Measurements from ENCODE around the gene EDN2.

EDN2 gene

DNA sequence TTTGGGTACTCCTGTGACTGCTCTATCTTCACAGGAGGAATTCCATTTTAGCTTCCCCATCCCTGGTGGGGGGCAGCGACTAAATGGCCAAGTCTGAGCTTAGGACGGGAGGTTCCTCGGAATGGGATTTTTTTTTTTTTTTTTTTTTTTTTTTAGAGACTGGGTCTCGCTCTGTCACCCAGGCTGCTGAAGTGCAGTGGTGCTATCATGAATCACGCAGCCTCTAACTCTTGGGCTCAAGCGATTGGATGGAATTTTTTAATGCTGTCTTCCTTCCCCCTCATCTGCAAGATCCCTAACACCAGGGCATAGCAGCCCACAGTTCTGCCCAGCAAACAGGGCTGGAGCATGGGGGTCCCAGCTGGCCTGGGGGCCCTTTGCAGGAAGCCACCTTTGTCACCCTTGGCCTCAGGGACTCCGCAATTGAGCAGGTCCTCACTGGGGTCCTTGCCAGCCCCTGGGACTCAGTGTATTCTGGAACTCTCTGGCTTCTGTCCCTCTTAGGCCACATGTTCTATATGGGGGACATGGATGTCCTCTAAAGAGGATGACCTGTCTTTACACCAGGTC, 13.1 kb upstream of the EDN2 start:
- DNase-seq = no peak

DNA sequence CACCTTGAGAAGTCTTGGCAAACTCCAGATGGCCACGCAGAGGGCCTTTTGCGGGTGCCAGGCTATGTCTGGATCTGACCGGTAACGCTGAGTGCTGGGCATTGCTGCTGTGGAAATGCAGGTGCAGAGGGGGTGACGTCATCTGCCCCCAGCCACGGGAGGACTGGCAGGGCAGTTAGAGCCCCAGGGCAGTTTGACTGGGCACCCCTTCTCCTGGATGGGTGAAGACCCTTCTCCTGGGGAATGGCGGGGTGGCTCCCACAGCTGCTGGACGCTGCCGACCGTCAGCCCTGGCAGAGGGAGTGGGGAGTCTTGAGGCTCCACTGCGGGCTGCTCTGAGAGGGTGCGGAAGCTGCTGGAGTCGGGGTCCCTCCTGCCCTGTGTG, 12.6 kb upstream of the EDN2 start:
- DNase-seq = no peak

DNA sequence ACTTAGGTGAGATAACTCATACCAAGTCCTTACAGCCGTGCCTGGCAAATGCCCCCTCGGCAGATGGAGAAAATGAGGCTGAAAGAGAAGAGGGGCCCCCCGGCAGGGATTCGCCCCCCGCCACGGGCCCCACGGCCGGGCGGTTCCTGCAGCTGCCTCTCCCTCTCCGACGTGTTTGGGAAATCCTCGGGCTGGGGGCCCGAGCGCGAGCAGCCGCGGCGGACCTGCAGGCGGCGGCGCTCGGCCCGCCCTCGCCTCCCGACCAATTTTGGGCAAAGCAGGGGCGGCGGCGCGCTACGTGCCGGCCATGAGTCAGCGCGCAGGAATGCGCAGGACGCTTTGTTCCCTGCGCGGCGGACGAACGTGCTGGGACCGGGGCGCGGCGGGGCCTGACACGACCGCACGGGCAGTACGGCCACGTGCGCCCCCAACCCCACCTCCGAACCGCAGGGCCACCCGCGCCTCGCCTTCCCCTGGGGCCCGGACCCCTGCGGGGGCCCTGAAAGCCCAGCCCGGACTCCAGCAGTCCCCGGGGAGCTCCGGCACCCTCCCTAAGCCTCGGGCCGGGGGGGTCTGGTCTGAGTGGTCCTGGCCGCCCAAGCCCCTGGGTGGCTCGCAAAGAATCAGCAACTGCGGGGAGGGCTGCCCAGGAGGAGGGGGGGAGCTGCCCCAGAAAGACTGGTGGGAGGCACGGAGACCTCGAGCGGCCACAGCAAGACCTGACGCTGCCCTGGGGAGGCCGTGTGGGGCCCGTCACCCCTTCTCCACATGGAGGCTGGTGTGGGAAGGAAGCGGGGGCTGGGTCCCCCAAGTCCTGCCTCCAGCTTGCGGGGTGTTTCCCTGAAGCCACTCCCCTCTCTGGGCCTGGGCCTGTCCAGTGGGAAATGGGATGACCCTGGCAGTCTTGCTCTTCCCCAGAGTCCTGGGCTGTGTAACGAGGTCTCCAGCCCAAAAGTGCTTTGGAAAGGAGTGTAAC, 11.9 kb upstream of the EDN2 start:
- peak; percentile 45 for DNase-seq

DNA sequence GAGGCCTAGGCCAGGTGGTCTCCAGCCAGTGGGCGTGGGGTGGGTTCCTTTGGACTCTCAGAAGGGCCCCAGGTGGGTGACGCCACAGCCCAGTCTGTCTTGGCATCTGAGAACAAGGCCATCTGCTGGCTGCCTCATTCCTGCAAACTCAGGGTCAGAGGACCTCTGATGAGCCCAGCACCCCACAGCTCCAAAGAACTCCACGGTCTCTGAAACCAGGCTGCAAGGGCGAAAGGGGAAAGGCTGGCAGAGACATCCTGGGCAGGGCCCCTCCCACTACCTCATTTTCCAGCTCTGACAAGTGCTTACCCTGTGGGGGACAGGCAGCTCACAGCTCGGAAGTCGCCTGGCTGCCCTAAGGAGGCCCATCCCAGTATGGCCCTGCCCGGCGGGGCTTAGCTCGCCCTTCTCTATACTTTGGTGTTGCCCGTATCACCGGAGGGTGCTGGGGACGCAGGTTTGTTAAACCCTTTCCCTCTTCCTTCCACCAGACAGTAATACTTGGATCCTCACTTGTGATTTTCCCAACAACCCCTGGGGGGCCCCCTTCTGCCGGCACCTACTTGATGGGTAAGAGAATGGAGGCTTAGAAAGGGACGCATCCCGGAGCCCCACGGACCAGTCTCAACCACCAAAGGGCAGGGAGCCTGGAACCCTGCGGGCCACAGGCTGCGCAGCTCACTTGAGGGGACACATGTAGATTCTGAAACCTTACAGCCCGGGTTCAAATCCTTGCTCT, 10.9 kb upstream of the EDN2 start:
- no peak for DNase-seq

DNA sequence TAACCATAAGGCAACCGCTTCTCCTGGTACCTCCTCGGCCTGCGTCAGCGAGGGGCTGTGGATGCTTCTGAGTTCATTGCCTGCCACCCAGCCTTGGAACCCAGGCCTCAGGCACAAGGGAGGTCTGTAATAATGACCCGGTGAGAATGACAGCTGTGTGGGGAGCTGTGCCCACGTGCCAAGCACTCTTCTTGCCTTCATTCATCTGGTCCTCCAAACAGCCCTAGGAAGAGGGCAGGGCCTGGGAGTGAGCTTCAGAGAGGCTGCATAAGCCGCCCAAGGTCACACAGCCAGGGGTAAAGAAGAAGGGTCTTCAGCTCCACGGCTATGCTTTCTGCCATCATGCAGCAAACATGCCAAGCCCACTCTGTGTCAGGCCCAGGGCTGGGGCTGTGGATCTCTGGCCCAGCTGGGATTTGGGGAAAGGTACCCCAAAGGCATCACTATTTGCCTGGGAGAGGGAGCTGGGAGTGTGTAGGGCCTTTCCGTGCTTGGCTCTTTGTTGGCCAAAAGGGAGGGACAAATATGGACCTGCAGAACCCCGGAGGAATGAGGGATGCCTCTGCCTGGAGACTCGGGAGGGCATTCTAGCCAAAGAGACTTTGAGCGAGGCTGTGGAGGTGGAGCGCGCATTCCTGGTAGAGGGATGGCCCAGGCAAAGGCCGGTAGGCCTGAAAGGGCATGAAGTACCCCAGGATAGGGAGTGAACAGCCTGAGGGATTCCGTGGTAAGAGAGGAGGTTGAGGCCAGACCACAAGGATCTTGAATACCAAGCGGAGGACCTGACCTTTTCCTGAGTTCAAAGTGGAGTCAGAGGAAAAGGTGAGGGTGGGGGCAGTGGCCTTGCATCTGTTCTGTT, 10.1 kb upstream of the EDN2 start:
- DNase-seq = no peak

DNA sequence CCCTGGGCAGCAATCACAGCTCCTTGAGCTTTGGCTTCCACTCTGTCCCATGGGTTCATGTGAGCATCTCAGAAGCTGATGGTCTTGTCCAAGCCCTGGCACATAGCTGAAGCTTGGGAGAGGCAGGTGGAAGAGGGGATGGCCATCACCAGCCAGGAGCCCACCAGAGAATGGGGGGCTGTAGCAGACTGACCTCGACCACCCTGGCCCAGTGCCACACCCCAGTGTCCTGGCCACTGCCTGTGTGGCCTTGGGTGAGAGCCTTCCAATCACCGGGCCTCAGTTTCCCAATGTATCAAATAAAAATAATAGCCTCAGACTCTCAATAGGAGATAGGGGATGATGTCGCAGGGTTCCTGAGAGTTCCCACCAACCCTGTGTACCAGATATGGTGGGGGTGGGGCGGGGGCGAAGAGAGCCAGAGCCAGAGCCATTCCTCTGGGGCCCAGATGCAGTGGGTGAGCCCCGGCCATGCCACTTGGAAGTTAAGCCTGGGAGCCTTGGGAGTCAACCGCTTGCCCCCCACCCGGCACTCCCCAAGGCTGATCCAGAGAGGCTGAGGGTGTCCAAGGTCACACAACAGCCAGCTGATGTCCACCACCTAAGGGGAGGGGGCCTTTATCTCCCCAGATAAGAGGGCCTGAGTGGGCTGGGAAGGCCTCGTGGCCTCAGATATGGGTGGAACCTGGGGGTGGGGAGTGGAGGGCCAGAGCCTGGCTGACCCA, 9.3 kb upstream of the EDN2 start:
- DNase-seq = no peak

DNA sequence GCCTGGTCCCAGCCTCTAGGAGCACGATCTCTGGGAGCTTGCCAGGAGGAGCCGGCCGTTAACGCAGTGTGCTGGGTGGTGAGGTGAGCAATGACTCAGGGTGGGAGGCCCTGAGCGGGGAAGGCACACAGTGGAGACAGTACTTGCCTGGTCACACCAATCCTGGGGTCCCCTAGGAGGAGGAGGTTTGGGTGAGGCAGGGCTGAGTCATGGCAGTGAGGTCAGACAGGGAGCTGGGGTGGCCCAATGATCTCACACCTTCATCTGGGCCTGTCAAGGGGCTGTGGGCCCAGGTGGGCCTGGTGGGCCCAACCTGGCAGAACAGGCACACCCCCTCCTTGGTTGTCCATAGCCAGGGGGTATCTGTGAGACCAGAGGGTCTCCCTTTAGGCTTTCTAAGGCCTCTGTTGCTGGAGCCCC, 8.6 kb upstream of the EDN2 start:
- no peak for DNase-seq

DNA sequence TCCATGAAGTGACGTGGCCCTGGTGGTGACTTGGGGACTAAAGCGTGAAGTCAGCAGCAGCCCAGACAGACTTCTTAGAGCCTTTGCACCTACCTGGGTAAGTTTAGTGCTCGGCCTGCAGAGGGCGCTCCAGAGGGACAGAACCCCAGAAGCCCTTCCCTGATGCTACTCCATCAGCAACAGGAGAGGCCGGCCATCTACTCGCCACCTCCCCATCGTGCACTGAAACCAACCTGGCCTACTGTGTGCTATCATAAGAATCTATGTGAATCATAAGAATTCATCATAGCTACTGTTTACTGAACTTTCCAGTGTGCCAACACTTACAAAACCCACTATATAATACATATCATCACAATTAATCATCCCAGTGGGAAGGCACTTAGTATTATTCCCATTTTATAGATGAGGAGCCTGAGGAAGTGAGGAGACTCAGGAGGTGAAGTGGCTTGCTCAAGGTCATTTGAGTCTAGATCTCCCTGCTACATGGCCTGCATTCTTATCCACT, 7.9 kb upstream of the EDN2 start:
- DNase-seq = peak; percentile 50

DNA sequence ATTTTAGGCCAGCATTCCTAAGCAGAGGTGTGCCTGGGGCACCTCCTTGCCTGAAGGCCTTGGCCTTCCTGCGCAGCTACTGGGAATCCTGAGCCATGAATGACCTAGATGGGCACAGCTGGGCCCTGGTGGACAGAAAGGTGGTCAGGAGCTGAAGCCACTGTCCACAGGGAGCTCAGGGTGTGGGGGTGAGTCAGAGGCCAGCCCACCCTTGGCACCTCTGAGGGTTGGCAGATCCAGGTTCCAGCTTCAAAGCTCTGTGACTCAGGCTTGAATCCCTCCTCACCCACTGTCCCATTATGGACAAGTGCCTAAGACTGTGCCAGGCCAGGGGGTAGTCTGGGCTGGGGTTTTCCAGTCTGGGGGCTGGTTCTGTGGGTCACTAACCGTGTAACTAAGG, 6.4 kb upstream of the EDN2 start:
- DNase-seq = no peak

DNA sequence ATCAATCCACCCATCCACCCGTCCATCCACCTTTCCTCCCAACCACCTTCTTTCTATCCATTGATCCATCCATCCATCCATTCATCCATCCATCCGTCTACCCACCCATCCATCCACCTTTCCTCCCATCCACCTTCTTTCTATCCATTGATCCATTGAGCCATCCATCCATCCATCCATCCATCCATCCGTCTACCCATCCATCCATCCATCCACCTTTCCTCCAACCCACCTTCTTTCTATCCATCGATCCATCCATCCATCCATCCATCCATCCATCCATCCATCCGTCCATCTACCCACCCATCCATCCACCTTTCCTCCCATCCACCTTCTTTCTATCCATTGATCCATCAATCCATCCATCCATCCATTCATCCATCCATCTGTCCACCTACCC, 5.1 kb upstream of the EDN2 start:
- no peak for DNase-seq

DNA sequence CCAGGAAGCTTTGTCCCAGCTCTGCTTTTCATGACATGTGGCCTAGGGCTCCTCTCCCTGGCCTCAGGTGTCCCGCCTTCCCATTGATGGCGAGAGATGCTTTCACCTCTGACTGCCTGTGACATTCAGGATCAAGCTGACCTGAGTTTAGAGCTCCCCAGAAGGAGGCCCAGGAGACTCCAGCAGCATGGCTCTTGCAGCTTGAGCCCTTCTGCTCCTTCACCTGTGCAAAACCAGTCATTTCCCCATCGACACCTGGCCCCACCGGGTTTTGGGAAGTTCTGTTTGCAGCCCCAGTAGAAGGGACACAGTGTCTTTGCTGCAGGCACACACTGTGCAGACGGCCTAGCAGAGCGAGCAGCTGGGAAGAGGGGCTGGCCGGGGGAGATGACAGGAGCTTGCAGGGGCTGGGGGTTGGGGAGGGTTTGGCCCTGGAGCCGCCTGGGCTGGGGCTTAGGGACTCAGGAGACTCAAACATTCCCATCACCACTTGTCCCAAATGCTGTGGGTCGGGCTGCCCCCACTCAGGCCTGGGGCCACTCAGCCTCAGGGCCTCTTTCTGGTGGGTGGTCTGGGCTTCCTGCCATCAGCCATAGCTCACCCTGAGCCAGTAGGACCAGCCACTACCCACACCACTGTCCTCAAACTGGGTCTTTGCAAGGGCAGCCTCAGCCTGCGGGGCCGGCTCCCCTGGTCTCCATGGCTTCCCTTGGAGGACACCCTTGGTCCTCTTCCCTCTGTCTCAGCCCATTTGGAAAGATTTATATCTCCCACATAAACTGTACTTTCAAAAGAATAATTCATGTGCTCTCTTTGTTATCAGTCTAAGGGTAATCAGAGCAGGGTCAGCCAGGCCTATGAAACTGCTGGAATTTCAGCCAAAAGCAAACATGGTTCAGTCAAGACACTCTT, 3.8 kb upstream of the EDN2 start:
- DNase-seq = no peak

DNA sequence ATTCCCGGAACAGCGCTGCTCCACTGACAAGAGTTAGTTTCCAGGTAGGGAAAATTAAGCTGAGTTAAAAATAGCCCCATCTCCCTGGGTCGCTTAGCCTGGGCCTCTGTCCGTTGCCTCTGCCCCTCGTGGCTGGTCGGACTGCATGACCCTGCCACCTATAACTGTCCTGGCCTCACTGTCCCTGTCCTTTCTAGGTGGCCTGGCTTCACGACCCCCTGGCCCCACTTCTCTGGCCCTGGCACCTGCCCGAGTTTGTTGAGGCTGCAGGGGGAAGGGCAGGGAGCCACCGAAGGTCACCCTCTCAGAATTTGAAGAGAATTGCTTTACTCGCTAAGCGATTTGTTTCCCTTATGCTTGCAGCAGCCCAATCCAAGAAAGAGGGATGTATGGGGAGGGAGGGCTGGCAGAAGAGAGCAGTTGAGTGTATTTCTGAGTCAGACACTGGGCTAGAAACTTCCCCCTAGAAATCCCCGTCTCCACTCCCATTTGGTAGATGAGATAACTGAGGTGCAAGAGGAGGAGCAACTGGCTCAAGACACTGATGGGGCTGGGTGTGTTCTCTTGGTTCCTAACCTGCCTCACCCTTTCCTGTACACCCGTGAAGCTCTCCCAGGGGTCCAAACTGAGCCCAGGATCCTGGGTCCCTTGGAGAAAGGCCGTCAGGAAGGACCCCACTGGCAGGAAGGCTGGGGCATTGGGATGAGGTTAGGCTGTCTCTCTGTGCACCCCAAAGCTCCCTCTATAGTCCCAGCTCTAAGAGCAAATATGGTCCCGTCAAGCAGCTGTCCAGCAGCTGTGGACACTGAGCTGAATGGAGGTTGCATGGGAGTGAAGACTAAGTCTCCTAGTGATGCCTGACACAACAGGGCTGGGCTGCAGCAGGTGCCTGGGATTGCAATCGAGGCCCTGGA, 2.9 kb upstream of the EDN2 start:
- no peak for DNase-seq

DNA sequence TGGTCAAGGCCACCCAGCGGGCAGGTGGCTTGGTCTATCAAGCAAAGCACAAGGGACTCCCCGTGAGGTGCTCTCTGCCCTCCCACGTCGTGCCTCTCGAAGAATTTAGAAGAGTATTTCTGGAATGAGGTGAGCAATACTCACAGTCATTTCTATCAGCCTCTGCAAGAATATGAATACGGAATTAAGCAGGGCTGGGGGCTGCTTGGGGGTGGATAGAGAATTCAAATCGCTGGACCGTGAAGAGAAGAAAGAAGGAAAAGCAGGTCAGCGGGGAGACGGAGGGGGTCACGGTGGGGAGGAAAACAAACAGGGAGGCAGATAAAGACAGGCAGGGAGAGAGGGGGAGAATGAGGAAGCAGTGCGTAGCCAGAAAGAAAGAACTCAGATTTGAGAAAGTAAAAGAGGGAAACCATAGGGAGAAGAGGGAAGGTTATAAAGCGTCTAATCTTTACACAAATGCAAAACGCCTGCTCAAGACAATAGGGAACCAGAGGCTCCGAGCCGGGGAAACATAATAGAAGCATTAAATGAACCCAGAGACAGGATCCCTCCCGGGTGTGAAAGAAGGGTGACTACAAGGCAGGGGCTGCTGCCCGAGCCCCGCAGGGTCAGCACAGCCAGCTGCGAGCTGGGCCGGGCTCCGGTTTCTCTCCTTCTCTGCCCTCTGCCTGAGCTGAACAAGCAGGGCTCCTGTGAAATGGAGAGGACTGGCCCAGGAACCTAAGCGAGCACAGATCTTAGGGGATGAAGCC, 2.1 kb upstream of the EDN2 start:
- DNase-seq = no peak

DNA sequence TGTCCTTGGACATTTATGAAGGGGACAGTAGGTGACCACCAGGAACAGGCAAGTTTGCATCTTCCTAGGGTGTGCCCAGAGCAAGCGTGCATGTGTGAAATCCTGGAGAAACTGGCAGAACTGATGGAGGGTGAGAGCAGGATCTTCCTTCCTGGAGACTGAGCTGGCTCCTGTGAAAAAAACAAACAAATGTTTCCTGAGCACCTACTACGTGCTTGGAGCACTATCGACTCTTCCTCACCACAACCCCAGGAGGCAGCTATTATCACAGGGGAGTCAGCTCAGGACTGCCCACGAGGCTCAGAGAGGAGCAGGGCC, 1.5 kb upstream of the EDN2 start:
- DNase-seq = no peak

DNA sequence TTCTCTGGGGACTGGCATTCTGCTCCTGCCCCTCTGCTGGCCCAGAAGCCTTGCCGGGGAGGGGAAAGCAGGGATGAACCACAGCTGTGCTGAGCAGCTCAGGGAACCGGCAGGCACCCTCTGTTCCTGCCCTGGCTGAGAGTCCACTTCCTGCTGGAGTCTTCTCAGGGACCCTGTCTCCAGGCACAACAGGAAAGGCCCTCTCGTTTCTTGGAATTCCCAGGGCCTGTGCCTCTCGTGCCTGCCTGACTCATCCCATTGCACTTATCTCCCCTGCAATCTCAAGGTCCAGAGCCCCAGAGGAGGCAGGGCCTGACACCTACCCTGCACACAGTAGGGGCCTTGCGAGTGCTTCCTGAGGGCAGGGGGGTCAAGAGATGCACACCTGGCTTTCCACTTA, 1.1 kb upstream of the EDN2 start:
- DNase-seq = no peak

DNA sequence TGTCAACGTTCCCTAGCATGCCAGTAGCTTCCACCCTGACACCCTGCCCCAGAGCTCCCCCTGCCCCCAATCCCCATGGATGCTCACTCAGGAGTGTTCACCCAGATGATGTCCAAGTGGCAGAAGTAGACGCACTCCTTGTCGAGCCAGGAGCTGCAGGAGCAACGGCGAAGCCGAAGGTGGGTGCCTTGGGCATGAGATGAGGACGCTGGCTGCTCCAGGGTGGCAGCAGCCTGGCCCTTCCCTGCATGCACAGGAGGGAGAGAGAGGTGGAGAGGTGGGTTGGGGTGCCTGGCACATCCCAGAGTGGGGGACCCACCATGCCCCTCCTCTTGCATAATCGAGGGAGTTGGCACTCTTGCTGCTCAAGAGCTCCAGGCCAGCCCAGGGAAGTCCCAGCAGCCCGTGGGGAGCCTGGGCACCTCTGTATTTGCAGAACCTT, 502 bp downstream of the EDN2 start:
- DNase-seq = no peak

DNA sequence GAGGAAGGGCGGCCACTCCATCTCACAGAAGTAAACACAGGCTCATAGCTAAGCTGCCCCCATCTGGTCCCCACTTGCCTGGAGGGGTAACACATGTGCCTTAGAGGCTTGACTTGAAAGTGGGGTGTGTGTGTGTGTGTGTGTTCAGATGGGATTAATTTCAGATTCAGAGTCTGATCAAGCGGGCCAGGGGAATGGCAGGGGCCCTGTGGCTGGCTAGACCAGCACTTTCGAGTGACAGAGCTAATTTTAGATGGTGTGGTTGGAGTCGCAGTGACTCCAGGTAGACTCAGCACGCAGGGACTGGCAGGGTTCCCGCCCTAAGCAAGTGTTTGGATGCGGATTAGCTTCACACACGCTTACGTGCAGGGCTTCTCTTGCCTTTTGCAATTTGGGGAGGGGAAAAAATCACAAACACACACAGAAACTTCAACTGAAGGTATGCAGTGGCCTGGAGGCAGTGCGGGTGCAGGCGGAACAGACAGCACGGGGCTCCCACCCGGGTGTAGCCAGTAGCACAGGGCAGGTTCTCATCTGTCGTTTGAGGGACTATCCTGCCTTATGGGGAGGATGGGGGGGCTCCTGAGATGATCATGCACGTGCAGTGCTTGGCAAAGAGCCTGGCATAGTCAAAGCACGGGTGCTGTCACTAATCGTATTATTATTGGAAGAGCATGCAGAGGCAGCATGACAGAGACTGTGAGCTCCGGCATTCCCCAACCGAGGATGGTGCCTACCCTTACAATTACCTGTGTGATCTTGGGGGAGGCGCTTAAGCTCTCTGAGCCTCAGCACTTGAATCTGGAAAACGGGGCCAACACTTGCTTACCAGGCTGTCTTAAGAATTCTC, 1.3 kb downstream of the EDN2 start:
- DNase-seq = no peak
